Stimulated activated CD8-positive, alpha-beta memory T cell treated with anti-CD3 and anti-CD28 coated beads, Interleukin-12 subunit alpha, Interleukin-12 subunit beta, amount 100 ng/mL, for 4 hours (primary cell): Measurements from ENCODE around the gene USF3.

Experiments used
- DNase-seq: peaks from one replicate; pipeline ENCODE4 v3.0.0-alpha.2; 2020; ENCODE audit warnings: low read depth

USF3 gene

DNA sequence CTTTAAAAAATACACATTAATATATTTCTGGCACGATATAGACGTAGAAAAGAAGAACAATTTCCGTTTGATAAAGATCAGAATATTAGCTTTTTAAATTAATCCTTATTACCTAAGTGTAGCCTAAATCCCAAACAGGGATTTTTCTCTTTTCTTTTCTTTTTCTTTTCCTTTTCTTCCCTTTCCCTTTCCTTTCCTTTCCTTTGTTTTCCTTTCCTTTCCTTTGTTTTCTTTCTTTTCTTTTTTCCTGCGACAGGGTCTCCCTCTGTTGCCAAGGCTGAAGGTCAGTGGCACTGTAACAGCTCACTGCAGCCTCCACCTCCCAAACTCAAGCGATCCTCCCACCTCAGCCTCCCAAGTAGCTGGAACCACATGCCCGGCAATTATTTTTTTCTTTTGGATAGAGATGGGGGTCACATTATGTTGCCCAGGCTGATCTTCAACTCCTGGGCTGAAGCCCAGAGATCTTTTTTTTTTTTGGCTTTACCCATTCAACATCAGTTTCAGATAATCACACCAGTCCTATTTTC lies 1.8 kb upstream of the USF3 start:
- no peak for DNase-seq

DNA sequence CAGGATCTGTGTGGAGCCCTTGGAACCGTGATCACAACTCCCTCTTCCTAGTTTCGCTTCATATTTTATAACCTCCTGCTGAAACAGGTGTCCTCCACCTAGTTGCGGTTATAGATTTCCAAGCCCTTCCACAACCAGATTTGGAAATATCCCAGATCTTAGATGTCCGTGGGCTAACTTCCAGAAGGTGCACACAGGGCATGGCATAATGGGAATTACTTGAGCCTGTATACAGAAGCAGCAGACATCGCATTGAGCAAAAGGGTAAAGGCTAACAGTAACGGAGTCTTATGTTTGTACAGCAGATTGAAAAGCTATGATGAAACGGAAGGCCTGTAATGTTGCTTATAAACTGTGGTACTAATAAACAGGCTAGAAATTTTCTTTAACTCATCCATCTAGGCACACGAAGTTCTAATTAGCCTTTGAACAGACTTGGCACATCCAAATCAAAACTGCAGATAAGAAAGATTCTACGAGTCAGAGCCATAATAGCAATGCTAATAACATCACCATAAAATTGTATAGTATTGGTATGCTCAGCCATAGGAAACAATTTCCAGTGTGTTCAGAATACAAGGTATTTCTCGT lies 1.2 kb upstream of the USF3 start:
- no peak for DNase-seq

GRCh38 chr3:113696658-113697499 lies 437 bp upstream of the USF3 start:
- DNase-seq, result peak; percentile 97

- DNase-seq, result no peak
Observed at GRCh38 chr3:113695431-113695785, 1.0 kb downstream of the USF3 start.

- DNase-seq, result no peak
Observed at GRCh38 chr3:113690482-113690881, 6.0 kb downstream of the USF3 start.

- no peak for DNase-seq
Observed at GRCh38 chr3:113685956-113686721, 10.3 kb downstream of the USF3 start.

DNA sequence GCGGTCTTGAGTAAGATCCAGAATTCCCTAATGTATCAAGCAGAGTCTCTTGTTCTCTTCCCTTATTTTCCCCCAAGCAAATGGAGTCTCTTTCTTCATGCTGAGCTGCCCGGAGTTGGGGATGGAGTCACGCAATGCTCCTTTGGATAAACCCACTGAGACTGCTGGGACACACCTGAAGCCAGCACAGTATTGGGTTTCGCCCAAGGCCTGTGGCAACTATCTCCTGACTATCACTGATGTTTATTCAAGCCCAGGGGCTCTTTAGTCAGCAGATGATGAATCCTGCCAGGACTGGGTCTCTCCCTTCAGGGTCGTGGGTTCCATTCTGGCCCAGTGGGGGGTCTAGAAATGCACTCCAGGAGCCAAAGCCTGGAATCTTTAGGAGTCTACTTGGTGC lies 11.3 kb downstream of the USF3 start:
- no peak for DNase-seq

DNA sequence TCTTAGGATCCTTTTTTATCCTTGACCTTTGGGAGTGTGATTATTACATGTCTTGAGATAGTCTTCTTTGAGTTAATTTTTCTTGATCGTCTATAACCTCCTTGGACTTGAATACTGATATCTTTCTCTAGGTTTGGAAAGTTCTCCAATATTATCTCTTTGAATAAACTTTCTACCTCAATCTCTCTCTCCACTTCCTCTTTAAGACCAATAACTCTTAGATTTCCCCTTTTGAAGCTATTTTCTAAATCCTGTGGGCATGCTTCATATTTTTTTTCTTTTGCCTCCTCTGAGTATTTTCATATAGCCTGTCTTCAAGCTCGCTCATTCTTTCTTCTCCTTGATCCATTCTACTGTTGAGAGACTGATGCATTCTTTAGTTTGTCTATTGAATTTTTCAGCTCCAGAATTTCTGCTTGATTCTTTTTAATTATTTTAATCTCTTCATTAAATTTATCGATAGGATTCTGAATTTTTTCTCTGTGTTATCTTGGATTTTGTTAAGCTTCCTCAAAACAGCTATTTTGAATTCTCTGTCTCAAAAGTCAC lies 12.1 kb downstream of the USF3 start:
- DNase-seq, result no peak

DNA sequence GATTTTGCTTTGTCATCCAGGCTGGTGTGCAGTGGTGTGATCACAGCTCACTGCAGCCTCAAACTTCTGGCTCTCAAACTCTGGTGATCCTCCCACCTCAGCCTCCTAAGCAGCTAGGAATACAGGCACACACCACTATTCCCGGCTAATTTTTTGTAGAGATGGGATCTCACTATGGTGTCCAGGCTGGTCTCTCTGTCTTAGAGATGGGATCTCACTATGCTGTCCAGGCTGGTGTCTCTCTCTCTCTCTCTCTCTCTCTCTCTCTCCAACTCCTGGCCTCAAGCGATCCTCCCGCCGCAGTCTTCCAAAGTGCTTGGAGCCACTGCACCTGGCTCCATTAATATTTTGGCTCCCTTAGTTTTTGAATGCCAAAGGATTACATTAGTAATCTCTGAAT lies 17.7 kb downstream of the USF3 start:
- DNase-seq, result no peak

- DNase-seq, result no peak
Observed at GRCh38 chr3:113677737-113678136, 18.7 kb downstream of the USF3 start.

DNA sequence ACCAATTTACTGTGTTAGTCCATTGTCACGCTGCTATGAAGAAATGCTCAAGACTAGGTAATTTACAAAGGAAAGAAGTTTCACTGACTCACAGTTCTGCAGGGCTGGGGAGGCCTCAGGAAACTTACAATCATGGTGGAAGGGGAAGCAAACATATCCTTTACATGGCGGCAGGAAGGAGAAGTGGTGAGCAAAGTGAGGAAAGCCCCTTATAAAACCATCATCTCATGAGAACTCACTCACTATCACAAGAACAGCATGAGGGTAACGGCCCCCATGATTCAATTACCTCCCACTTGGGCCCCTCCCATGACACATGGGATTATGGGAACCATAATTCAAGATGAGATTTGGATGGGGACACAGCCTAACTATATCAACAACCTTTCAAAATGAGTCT lies 20.2 kb downstream of the USF3 start:
- DNase-seq, result no peak

DNA sequence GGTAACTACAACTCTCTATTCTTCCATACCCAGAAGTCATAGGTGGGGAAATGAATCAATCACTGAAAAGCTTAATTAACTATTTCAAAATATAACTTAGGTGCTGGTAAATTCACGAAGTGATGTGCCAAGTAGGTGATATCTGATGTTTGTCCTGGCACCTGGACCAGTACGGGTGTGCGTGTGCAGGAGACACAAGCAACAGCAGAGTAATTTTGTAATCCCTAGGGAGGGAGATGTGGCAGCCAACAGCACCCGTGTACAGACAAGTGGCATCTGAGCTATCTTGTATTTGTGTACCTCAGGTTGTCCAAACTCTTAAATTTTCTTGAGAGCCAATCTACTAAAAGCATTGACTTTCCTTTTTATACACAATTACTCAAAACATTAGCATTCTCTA lies 22.8 kb downstream of the USF3 start:
- DNase-seq, result no peak

DNA sequence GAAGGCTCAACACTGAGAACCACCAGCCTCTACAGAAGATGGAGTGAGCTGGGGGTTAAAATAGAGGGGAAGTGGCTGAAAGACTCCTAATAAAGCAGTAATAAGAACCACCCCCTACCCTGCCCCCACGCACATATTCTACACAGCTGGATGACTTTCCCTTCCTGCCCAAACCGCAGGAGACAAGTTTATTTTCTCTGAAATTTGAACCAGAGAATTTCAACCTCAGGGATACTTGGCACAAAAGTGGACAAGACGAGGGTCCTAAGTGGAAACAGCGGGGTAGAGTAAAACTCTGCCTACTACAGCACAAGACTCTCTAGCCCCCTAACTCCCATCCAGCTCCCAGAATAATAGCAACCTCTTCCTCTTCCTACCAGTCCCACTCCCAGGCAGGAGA lies 28.4 kb downstream of the USF3 start:
- no peak for DNase-seq

GRCh38 chr3:113664523-113665094 lies 31.8 kb downstream of the USF3 start:
- no peak for DNase-seq

- DNase-seq, result no peak
Observed at GRCh38 chr3:113663761-113664160, 32.7 kb downstream of the USF3 start.

GRCh38 chr3:113663324-113663750 lies 33.1 kb downstream of the USF3 start:
- DNase-seq, result no peak

DNA sequence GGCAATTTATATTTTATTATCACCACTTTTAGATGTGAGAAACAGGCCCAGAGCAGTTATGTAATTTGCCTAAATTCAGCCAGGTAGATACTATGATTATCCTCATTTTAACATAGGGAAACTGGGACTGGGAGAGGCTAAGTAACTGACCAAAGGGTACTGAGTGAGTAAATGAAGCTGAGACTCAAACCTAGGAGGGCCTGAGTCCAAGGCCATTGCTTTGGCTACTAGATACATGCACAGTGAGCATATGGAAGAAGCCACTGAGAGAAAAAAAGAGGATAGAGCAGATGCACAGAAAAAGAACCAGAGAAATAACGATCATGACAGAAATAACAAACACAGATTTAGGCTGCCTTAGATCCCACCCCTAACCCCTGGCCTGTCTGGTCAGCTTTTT lies 33.6 kb downstream of the USF3 start:
- DNase-seq, result no peak

DNA sequence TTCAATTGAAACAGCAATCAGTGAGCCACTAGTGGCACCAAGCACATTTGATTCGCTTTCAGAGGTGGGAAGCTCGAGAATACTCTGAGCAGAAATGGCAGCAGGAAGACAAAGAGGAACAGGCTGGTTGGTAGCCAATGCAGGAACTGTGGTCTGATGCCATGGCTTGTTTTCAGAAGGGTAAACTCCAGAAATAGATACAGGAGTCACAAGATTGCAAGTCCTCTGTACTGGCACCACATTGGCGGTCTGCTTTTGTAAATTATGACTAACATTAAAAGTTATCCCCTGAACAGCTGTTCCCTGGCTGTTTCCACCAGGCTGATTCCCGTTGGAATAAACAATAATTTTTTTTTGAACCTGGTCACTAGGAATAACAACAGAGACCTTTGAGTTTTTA lies 35.5 kb downstream of the USF3 start:
- DNase-seq, result no peak

- no peak for DNase-seq
Observed at GRCh38 chr3:113660458-113660857, 36.0 kb downstream of the USF3 start.

DNA sequence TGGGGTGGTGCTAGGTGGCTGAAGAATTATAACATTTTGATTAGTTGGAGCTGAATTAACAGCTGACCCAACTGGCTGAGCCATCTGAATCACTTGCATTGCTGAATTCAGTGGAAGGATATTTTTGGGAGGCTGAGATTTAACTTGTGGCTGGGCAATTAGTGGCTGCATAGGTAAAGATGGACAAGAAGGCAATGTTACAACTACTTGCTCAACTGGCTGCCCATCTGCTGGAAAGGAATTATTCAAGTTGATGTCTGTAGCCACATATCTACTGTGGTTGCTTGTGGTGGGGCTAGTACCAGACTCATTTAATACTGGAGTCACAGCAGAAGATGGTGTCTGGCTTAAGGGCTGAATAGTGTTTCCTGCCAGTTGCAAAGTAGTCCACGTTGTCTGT lies 36.4 kb downstream of the USF3 start:
- no peak for DNase-seq

- no peak for DNase-seq
Observed at GRCh38 chr3:113659101-113659541, 37.3 kb downstream of the USF3 start.

DNA sequence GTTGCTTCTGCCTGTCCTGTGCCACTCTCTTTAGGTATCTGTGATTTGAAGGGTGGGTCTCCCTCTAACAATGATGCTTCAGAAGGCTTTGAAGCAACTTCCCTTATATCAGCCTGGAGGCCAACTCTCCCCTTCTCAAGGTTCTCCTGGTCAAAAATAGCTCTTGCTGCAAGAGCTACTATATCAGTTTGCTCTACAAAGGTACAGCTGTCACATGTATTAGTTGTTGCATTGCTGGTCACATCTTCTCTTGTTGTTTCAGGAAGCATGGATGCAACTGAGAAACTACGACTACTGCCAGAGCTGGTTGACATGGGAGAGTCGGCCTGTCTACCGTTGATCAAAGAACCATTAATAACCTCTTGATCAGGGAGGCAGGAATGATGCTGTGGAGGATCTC lies 38.3 kb downstream of the USF3 start:
- no peak for DNase-seq
